OCI-LY1 (cell line): ENCODE data around the gene GCLC.

ENCODE experiments used
- H2AFZ ChIP-seq: fragments of 200-600 bp; sonication (generic), shearing (Covaris generic); 2 replicates; pipeline ENCODE4 v1.6.0; 2014; ENCODE audit warnings: antibody characterized with exemption, mild to moderate bottlenecking, low read length
- H3F3A ChIP-seq: fragments of 200-600 bp; sonication (generic), shearing (Covaris generic); 2 replicates; pipeline ENCODE4 v1.6.0; 2014; ENCODE audit warnings: mild to moderate bottlenecking, antibody characterized with exemption, low read length, moderate library complexity; ENCODE audit not compliant: insufficient read depth
- H3K27ac ChIP-seq: fragments of 200-600 bp; sonication (generic); 2 replicates; pipeline ENCODE4 v1.5.1; 2014; ENCODE audit warnings: low read length, mixed run types, mild to moderate bottlenecking, low read depth; ENCODE audit not compliant: poor library complexity, severe bottlenecking
- H3K27me3 ChIP-seq: fragments of 200-600 bp; sonication (generic); 2 replicates; pipeline ENCODE4 v1.6.0; 2014; ENCODE audit warnings: antibody characterized with exemption, mild to moderate bottlenecking, low read length, moderate library complexity; ENCODE audit not compliant: insufficient read depth
- H3K36me3 ChIP-seq: fragments of 200-600 bp; sonication (generic); 2 replicates; pipeline ENCODE4 v1.6.1; 2014; ENCODE audit warnings: mild to moderate bottlenecking, antibody characterized with exemption, low read length, moderate library complexity, mixed read lengths; ENCODE audit not compliant: insufficient read depth
- H3K4me1 ChIP-seq: fragments of 200-600 bp; sonication (generic); 2 replicates; pipeline ENCODE4 v1.5.1; 2014; ENCODE audit warnings: mild to moderate bottlenecking, low read length, moderate library complexity; ENCODE audit not compliant: insufficient read depth, severe bottlenecking
- H3K4me2 ChIP-seq: fragments of 200-600 bp; sonication (generic), shearing (Covaris generic); 2 replicates; pipeline ENCODE4 v1.6.1; 2014; ENCODE audit warnings: low read length
- H3K4me3 ChIP-seq: fragments of 200-600 bp; sonication (generic); 2 replicates; pipeline ENCODE4 v1.5.1; 2014; ENCODE audit warnings: low read length, low read depth, mild to moderate bottlenecking, mixed read lengths; ENCODE audit not compliant: poor library complexity, severe bottlenecking
- H3K79me2 ChIP-seq: fragments of 200-600 bp; shearing (Covaris generic); 2 replicates; pipeline ENCODE4 v1.6.1; 2016; ENCODE audit warnings: mixed run types, low read length, mixed read lengths; ENCODE audit not compliant: insufficient read depth
- H3K9ac ChIP-seq: fragments of 200-600 bp; sonication (generic), shearing (Covaris generic); 2 replicates; pipeline ENCODE4 v1.6.1; 2014; ENCODE audit warnings: mild to moderate bottlenecking, low read length, mixed read lengths
- H3K9me2 ChIP-seq: fragments of 200-600 bp; sonication (generic), shearing (Covaris generic); 2 replicates; pipeline ENCODE4 v1.6.1; 2014; ENCODE audit warnings: low read depth, mild to moderate bottlenecking, low read length, mixed read lengths
- H3K9me3 ChIP-seq: fragments of 200-600 bp; shearing (Covaris generic); 2 replicates; pipeline ENCODE4 v1.6.1; 2014; ENCODE audit warnings: low read length, mixed read lengths
- H4K20me1 ChIP-seq: fragments of 200-600 bp; sonication (generic), shearing (Covaris generic); 2 replicates; pipeline ENCODE4 v1.6.0; 2016; ENCODE audit warnings: mild to moderate bottlenecking, low read length; ENCODE audit not compliant: insufficient read depth
- CTCF ChIP-seq: fragments of 200-600 bp; sonication (generic), shearing (Covaris generic); IDR thresholded peaks from 2 replicates; pipeline ENCODE4 v1.5.1; 2017; ENCODE audit warnings: mild to moderate bottlenecking, antibody characterized with exemption, low read length, moderate library complexity, mixed read lengths
- EZH2 ChIP-seq: fragments of 200-600 bp; sonication (generic), shearing (Covaris generic); IDR thresholded peaks from 2 replicates; pipeline ENCODE4 v1.8.0; 2017; ENCODE audit warnings: borderline replicate concordance, mixed run types, mild to moderate bottlenecking, antibody characterized with exemption, low read length, moderate library complexity, mixed read lengths

GCLC gene

GRCh38 chr6:53501432-53501831, 43.5 kb downstream of the GCLC start:
- H3K4me1 ChIP-seq: no peaks in the 10 kb centered on the region
- no peaks in the 10 kb centered on the region for H3K27me3 ChIP-seq
- no peak overlapping the region for H3K4me3 ChIP-seq
- H3K27ac ChIP-seq: no peak overlapping the region
- H3K79me2 ChIP-seq: no peaks in the 10 kb centered on the region
- no peaks in the 10 kb centered on the region for H3K9me3 ChIP-seq
- H3K36me3 ChIP-seq: peaks cover 54% of the 10 kb centered on the region; the same call in 1 of the 2 replicates
- TF ChIP-seq CTCF (no peak), EZH2 (no peak)
- no peak overlapping the region for H3K4me2 ChIP-seq
- H2AFZ ChIP-seq: no peak overlapping the region
- no peaks in the 10 kb centered on the region for H4K20me1 ChIP-seq
- no peak overlapping the region for H3K9ac ChIP-seq
- no peaks in the 10 kb centered on the region for H3K9me2 ChIP-seq
- no peaks in the 10 kb centered on the region for H3F3A ChIP-seq

DNA sequence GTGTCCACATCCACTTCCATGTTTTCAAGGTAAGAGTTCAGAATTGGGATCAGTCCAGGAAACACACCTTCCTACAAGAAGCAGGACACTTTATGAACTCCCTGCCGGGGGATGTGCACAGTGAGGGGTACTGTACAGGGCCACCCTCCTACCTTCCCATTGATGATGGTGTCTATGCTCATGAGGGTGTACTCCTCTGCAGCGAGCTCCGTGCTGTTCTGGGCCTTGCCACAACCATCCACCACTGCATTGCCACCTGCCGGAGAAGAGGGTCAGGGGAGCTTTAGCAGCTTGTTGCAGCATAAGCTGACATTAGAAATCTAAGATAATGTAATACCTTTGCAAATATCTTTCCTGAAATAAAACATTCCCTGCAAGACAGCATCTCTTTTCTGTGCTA, 44.8 kb downstream of the GCLC start:
- Histone ChIP-seq H3K9me2 (no peaks in the 10 kb centered on the region), H3K9ac (no peak overlapping the region), H3K36me3 (peaks cover 44% of the 10 kb centered on the region; the same call in 1 of the 2 replicates), H3K4me3 (no peak overlapping the region), H3K4me1 (no peaks in the 10 kb centered on the region), H3K9me3 (no peaks in the 10 kb centered on the region), H3K27ac (no peak overlapping the region), H3K4me2 (no peak overlapping the region), H3K79me2 (no peaks in the 10 kb centered on the region), H2AFZ (no peak overlapping the region), H4K20me1 (no peaks in the 10 kb centered on the region), H3K27me3 (no peaks in the 10 kb centered on the region), H3F3A (no peaks in the 10 kb centered on the region)
- TF ChIP-seq CTCF: no peak
- TF ChIP-seq EZH2: no peak

DNA sequence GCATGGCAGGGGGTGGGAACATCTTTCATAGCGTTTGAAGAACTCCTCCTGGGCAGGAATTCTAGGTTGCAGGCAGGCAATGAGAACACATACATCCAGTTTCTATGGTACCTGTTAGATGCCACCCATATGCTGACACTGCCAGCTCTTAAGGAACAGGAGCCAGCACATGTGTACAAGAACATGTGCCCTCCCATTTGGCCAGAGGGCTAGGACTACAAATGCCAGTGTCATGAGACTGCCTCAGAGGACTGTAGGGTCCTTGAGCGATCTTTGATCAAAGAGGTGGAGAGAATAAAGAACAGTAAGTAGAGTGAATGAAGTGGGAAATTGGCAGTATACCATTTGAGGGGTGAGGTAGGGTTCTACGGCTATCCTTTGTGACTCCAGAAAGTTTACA, 45.8 kb downstream of the GCLC start:
- Histone ChIP-seq H3K79me2 (no peaks in the 10 kb centered on the region), H3K27ac (no peak overlapping the region), H3K9me2 (no peaks in the 10 kb centered on the region), H3K4me1 (no peaks in the 10 kb centered on the region), H3F3A (no peaks in the 10 kb centered on the region), H2AFZ (no peak overlapping the region), H3K4me2 (no peak overlapping the region), H3K9ac (no peak overlapping the region), H3K9me3 (no peaks in the 10 kb centered on the region), H3K4me3 (no peak overlapping the region), H3K27me3 (no peaks in the 10 kb centered on the region), H3K36me3 (peaks cover 39% of the 10 kb centered on the region; the same call in 1 of the 2 replicates), H4K20me1 (no peaks in the 10 kb centered on the region)
- TF ChIP-seq CTCF: no peak
- TF ChIP-seq EZH2: no peak
